Measurements from ENCODE around the gene AURKA. TPM values are rescaled to one million over a fixed set of nuclear protein-coding genes. Genes with fewer than 3 reads are reported as not detected.

AURKA gene
- total RNA-seq, 1 donor from 2014 or later, result 4.6 TPM

Other genes starting within 250 kb of the AURKA start
- not detected for gene MC3R, start 143.5 kb downstream of the AURKA start, total RNA-seq
- gene FAM210B, start 33.2 kb downstream of the AURKA start, total RNA-seq, result 72.9 TPM
- gene CSTF1, start 430 bp upstream of the AURKA start, total RNA-seq, result 24.1 TPM
- 2.0 TPM for gene CASS4, start 20.0 kb upstream of the AURKA start, total RNA-seq
- gene RTF2, start 76.4 kb upstream of the AURKA start, total RNA-seq, result 79.2 TPM
- gene FAM209A, start 132.5 kb upstream of the AURKA start, total RNA-seq, result 0.46 TPM
- 0.32 TPM for gene FAM209B, start 141.0 kb upstream of the AURKA start, total RNA-seq
- gene TFAP2C, start 237.1 kb upstream of the AURKA start, total RNA-seq, result 2.1 TPM